Measurements from ENCODE around the gene DPH3.

DPH3 gene

GRCh38 chr3:16253601-16254000 is 11.1 kb downstream of the DPH3 start:
- TF ChIP-seq YY1 (IDR thresholded peaks at IDR 0.05; ENCODE audit: low read depth) (no peak), CREB1 (IDR thresholded peaks at IDR 0.05; ENCODE audit: low read depth) (no peak), ZBTB7A (IDR thresholded peaks at IDR 0.05; ENCODE audit: low read depth) (no peak), TCF12 (IDR thresholded peaks at IDR 0.05; ENCODE audit: low read depth) (no peak), EP300 (IDR thresholded peaks at IDR 0.05; ENCODE audit: borderline replicate concordance) (no peak), TEAD4 (IDR thresholded peaks at IDR 0.05) (no peak), CEBPB (IDR thresholded peaks at IDR 0.05) (no peak), USF1 (IDR thresholded peaks at IDR 0.05) (no peak), FOXM1 (IDR thresholded peaks at IDR 0.05; ENCODE audit: borderline replicate concordance, low read depth) (no peak), EGR1 (IDR thresholded peaks at IDR 0.05) (no peak), MAX (IDR thresholded peaks at IDR 0.05) (no peak), RAD21 (IDR thresholded peaks at IDR 0.05; ENCODE audit: low read depth) (no peak), NFIC (IDR thresholded peaks at IDR 0.05) (no peak)

- TF ChIP-seq EP300 (IDR thresholded peaks at IDR 0.05; ENCODE audit: borderline replicate concordance) (no peak), ZBTB7A (IDR thresholded peaks at IDR 0.05; ENCODE audit: low read depth) (no peak), USF1 (IDR thresholded peaks at IDR 0.05) (peak; percentile 50; the same call in 1 of the 2 replicates)
Observed at GRCh38 chr3:16252988-16253387, 11.8 kb downstream of the DPH3 start.

GRCh38 chr3:16252243-16252978 is 12.3 kb downstream of the DPH3 start:
- TF ChIP-seq TCF12 (IDR thresholded peaks at IDR 0.05; ENCODE audit: low read depth) (no peak), RAD21 (IDR thresholded peaks at IDR 0.05; ENCODE audit: low read depth) (no peak), MAX (IDR thresholded peaks at IDR 0.05) (no peak), CEBPB (IDR thresholded peaks at IDR 0.05) (no peak), TAF1 (IDR thresholded peaks at IDR 0.05; ENCODE audit: low read depth) (no peak), ZBTB7A (IDR thresholded peaks at IDR 0.05; ENCODE audit: low read depth) (no peak), NFIC (IDR thresholded peaks at IDR 0.05) (no peak), YY1 (IDR thresholded peaks at IDR 0.05; ENCODE audit: low read depth) (no peak), EP300 (IDR thresholded peaks at IDR 0.05; ENCODE audit: borderline replicate concordance) (no peak), TEAD4 (IDR thresholded peaks at IDR 0.05) (no peak), CREB1 (IDR thresholded peaks at IDR 0.05; ENCODE audit: low read depth) (no peak), FOXM1 (IDR thresholded peaks at IDR 0.05; ENCODE audit: borderline replicate concordance, low read depth) (no peak), USF1 (IDR thresholded peaks at IDR 0.05) (no peak), REST (IDR thresholded peaks at IDR 0.05; ENCODE audit: low read depth) (no peak), EGR1 (IDR thresholded peaks at IDR 0.05) (no peak)

GRCh38 chr3:16251316-16252085 is 13.2 kb downstream of the DPH3 start:
- TF ChIP-seq EGR1 (IDR thresholded peaks at IDR 0.05) (no peak), TCF12 (IDR thresholded peaks at IDR 0.05; ENCODE audit: low read depth) (no peak), CREB1 (IDR thresholded peaks at IDR 0.05; ENCODE audit: low read depth) (no peak), FOXM1 (IDR thresholded peaks at IDR 0.05; ENCODE audit: borderline replicate concordance, low read depth) (no peak), EP300 (IDR thresholded peaks at IDR 0.05; ENCODE audit: borderline replicate concordance) (no peak), NFIC (IDR thresholded peaks at IDR 0.05) (no peak), TEAD4 (IDR thresholded peaks at IDR 0.05) (no peak), YY1 (IDR thresholded peaks at IDR 0.05; ENCODE audit: low read depth) (no peak)

GRCh38 chr3:16249886-16250285 is 14.9 kb downstream of the DPH3 start:
- TF ChIP-seq EGR1 (IDR thresholded peaks at IDR 0.05) (no peak), TAF1 (IDR thresholded peaks at IDR 0.05; ENCODE audit: low read depth) (no peak), NFIC (IDR thresholded peaks at IDR 0.05) (no peak), CREB1 (IDR thresholded peaks at IDR 0.05; ENCODE audit: low read depth) (no peak)

GRCh38 chr3:16249336-16249735 is 15.4 kb downstream of the DPH3 start:
- peak; percentile 49 for TF ChIP-seq RAD21 (IDR thresholded peaks at IDR 0.05; ENCODE audit: low read depth)
- no peak for TF ChIP-seq EP300 (IDR thresholded peaks at IDR 0.05; ENCODE audit: borderline replicate concordance)
- TF ChIP-seq ZBTB7A (IDR thresholded peaks at IDR 0.05; ENCODE audit: low read depth), result no peak
- TF ChIP-seq FOXM1 (IDR thresholded peaks at IDR 0.05; ENCODE audit: borderline replicate concordance, low read depth), result no peak
- TF ChIP-seq USF1 (IDR thresholded peaks at IDR 0.05), result no peak
- no peak for TF ChIP-seq TEAD4 (IDR thresholded peaks at IDR 0.05)
- TF ChIP-seq MAX (IDR thresholded peaks at IDR 0.05), result no peak
